KOPT-K1 (cell line): Measurements from ENCODE around the gene ZNRF3.
"Not testable (repeated sequence)": the region's sequence is repeated elsewhere in the genome, so short reads cannot be mapped to it uniquely, and the experiment has no call there.

Experiments
- H3K27ac ChIP-seq: fragments of 200-600 bp; sonication (generic); 2 replicates; pipeline ENCODE4 v1.5.1; 2016; ENCODE audit warnings: antibody characterized with exemption, mild to moderate bottlenecking, low read depth, low read length; ENCODE audit not compliant: poor library complexity, severe bottlenecking
- H3K36me3 ChIP-seq: fragments of 200-600 bp; sonication (generic); 2 replicates; pipeline ENCODE4 v1.5.1; 2017; ENCODE audit warnings: antibody characterized with exemption, mild to moderate bottlenecking, low read length, moderate library complexity; ENCODE audit not compliant: insufficient read depth
- H3K9me3 ChIP-seq: fragments of 200-600 bp; sonication (generic); 2 replicates; pipeline ENCODE4 v1.5.1; 2017; ENCODE audit warnings: antibody characterized with exemption, low read length, mild to moderate bottlenecking; ENCODE audit not compliant: insufficient read depth, poor library complexity, severe bottlenecking

The ZNRF3 gene

DNA sequence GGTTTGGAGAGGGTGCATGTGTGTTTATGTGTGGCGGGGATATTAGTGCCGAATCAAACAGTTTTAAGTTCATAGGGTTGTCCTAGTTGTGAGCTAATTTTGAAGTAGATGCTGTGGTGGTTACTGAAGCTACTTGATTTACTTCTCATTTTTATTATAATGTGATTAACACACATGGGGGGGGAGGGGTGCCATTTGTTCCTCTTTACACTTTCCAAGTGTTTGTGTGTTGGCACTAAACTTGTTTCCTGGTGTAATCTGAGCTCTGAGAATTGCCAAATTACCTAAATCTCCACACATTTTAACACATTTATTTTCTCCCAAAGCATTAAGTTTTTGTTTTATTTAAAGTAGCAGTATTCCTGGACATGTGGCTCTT is 60.1 kb downstream of the ZNRF3 start:
- Histone ChIP-seq H3K27ac (no peak overlapping the region), H3K36me3 (no peaks in the 10 kb centered on the region), H3K9me3 (peaks cover 27% of the 10 kb centered on the region)

DNA sequence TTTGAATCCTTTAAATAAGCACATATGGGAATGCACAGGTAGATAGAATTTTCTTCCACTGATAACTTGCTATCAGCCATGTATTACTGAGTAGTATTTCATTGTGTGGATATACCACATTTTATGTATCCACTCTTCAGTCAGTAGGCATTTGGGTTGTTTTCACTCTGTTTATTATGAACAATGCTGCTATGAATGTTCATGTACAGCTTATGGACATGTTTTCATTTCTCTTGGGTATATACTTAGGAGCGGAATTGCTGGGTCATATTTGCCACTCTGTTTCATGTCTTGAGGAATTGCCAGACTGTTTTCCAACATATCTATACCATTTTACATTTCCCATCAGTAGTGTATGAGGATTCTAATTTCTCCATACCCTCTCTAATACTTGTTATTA is 63.8 kb downstream of the ZNRF3 start:
- Histone ChIP-seq H3K36me3 (no peaks in the 10 kb centered on the region), H3K9me3 (peaks cover 34% of the 10 kb centered on the region), H3K27ac (no peak overlapping the region)

DNA sequence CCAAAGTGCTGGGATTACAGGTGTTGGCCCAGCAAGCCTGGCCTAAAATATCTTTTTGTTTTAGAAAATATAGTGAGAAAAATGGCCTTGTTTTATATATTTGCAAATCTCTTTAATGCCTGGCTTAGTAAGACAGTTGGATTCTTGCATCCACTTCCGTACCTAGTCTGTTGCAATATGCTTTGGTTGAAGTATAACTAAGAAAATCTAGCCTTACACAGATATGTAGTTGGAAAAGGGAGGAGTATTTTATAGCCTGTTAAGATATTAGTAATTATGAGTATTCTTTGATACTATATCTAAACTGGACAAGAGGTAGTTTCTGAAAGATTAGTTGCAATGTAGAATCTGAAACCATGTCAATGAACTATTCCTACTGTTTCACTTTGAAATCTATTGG is 65.1 kb downstream of the ZNRF3 start:
- H3K27ac ChIP-seq, result no peak overlapping the region
- H3K36me3 ChIP-seq, result no peaks in the 10 kb centered on the region
- H3K9me3 ChIP-seq, result peaks cover 34% of the 10 kb centered on the region

DNA sequence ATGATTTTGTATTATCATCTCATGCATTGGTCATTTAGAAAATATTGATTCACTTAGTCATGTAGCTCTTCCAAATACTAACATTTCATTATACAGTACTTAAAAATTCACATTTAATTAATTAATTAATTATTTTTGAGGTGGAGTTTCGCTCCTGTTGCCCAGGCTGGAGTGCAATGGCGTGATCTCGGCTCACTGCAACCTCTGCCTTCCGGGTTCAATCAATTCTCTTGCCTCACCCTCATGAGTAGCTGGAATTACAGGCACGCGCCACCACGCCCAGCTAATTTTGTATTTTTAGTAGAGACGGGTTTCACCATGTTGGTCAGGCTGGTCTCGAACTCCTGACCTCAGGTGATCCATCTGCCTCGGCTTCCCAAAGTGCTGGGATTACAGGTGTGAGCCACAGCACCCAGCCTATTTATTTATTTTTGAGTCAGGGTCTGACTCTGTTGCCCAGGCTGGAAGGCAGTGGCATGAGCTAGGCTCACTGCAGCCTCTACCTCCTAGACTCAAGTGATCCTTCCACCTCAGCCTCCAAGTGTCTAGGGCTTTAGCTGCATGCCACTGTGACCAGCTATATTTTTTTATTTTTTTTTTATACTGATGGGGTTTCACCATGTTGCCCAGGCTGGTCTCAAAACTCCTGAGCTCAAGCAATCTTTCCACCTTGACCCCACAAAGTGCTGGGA is 65.6 kb downstream of the ZNRF3 start:
- H3K36me3 ChIP-seq, H3K27ac ChIP-seq: not testable (repeated sequence)
- peaks cover 34% of the 10 kb centered on the region for H3K9me3 ChIP-seq

DNA sequence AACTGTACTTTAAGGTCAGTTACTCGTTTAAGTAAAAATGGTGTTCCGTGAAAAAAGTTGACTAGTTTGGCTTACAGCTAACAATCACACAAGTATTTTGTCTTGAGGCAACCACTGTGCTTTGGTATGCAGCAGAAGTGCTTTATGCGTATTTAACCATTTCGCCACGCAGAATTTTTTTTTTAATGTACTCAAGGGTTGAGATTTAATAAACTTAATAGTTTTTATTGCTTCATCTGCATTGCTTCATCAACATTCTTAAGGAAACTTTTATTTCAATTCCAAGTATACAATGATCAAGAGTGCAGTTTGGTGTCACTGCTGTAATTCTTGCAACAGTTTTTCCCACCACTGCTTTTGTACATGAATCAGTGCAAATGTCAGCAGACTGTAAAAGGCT is 66.4 kb downstream of the ZNRF3 start:
- Histone ChIP-seq H3K9me3 (peaks cover 34% of the 10 kb centered on the region), H3K27ac (no peak overlapping the region), H3K36me3 (no peaks in the 10 kb centered on the region)

DNA sequence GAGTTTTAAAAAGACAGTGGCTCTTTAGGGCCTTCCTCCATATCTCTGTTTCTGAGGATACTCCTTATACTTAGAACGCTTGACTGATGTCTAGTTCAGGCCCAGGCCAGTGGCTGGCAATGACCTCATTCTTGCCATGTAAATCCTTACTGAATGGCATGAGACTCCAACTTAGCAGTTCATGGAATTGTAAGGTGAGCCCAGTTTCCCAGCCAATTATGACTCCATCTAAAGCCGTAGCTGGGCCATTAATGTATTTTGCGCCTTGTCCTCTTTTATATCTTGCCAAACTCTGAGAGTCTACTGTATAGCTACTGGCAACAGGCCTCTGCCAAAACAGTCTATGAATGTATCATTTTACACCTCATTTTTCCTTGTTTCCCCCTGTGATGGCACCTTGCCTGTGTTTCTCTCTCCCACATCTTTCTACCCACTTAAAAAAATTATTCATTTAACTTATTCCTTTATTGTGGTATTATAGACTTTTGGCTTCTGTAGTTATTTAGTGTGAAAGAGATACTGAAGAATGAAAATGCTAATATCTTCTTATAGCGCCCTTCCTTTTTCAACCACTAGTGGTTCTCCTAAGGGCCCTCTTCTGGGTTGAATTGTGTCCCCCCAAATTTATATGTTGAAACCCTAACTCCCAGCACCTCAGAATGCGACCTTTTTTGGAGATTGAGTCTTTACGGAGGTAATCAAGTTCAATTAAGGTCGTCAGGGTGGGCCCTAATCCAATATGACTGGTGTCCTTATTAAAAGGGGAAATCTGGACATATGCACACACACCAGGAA is 67.4 kb downstream of the ZNRF3 start:
- Histone ChIP-seq H3K27ac (no peak overlapping the region), H3K9me3 (peaks cover 33% of the 10 kb centered on the region), H3K36me3 (no peaks in the 10 kb centered on the region)

DNA sequence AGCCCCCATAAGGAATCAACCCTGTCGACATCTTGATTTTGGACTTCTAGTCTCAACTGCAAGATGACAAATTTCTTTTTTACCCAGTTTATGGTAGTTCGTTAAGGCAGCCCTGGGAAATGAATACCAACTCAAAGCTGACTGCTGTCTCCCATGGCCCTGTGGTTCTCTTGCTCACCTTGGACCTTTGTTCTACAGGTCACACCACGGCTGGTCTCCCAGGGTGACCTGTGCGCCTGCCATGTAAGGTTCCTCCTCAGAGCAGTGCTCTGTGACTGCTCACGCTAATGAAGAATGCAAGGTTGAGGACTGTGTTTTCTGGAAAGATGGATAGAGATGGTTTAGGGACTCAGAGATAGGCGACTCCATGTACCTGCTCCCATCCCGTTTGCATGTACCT is 68.2 kb downstream of the ZNRF3 start:
- peaks cover 26% of the 10 kb centered on the region for H3K9me3 ChIP-seq
- H3K36me3 ChIP-seq, result no peaks in the 10 kb centered on the region
- H3K27ac ChIP-seq, result no peak overlapping the region

DNA sequence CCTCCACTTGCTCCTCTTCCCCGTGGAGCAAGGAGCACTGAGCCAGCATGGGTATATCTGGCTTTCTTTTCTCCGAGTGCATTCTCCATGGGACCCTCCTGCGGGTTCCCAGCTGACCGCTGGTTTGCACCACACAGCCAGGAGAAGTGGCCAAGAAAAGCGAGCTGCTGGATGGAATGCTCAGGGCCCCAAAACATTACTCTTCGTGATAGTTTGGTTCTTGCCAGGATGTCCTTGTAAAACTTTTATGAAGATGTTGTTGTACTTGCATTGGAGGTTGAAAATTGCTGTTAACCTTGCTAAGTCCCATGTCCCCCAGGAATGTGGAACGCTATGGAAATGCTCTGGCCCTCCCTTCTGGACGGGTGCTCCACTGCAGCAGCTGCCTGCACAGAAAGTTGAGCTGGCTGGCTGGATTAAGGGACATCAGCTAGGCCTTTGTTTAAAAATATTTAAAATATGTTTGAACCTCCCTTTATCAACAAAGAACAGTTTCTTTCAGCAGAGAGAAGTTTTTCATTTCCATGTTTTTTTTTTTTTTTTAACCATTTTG is 68.7 kb downstream of the ZNRF3 start:
- H3K27ac ChIP-seq, result no peak overlapping the region

DNA sequence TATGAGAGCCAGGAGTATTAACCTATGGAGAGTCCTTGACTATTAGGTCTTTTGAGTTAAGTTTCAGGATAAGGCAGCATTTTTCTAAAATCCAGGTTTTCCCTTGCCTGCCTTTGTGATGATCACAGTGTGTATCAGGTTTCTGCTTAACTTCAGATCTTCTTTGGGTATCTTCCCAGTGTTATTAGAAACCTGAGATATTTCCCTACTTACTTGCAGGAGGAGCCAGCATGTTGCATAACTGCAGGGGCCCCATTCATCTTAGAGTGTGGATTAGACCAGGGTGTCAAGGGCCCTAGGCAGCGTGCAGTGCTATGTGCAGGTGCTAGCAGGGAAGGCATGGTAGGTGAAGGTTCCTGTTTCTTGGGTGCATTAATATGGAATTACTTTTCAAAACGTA is 69.5 kb downstream of the ZNRF3 start:
- Histone ChIP-seq H3K36me3 (no peaks in the 10 kb centered on the region), H3K27ac (no peak overlapping the region), H3K9me3 (peaks cover 13% of the 10 kb centered on the region)

More for the DNA sequence above, 68.7 kb downstream of the ZNRF3 start:
- H3K36me3 ChIP-seq, result no peaks in the 10 kb centered on the region
- peaks cover 21% of the 10 kb centered on the region for H3K9me3 ChIP-seq

DNA sequence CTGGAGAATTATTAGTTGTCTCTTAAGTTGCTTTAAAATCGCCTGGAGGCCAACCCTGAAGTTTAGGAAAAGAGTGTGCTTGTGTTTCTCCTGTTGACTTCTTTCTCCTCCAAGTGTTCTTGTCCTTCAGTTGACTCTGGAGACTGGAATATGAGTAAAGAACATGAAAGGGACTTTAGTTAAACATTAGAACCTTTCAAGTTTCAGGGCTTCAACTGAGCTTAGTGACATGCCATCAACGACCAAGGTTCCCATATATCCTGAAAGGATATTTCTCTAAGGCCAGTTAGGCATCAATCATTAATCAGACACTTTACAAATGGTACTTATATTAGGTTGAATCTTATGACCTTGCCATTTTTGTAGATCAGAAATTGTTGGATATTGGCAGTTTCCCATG is 70.0 kb downstream of the ZNRF3 start:
- Histone ChIP-seq H3K36me3 (no peaks in the 10 kb centered on the region), H3K27ac (no peak overlapping the region), H3K9me3 (peaks cover 7% of the 10 kb centered on the region)

DNA sequence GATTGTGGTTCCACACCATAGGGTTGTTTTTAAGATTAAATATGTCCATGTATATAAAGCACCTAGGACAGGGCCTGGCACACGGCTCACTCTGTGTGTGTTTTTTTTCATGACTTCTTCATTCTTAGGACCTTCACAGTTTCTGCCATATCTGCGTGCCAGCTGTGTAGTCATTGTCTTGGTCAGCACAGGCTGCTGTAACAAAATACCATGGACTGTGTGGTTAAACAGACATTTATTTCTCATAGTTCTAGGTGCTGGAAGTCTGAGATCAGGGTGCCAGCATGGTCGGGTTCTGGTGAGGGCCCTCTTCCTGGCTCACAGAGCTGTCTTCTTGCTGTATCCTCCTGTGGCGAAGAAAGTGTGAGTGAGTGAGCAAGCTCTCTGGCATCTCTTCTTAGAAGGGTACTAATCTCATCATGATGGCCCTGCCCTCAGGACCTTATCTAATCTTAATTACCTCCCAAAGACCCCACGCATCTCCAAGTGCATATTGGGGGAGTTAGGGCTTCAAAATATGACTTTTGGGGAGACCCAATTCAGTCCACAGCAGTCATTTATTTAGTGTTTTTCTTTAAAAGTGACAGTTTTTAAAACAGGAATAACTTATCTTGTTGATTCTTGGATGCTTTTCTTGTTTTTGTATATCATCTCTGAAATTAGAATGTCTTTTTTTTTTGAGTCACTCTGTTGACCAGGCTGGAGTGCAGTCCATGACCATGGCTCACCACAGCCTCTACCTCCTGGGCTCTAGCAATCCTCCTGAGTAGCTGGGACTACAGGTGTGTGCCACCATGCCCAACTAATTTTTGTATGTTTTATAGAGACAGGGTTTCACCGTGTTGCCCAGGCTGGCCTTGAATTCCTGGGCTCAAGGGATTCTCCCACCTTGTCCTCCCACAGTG is 70.9 kb downstream of the ZNRF3 start:
- H3K27ac ChIP-seq, result no peak overlapping the region
- H3K36me3 ChIP-seq, result no peaks in the 10 kb centered on the region

DNA sequence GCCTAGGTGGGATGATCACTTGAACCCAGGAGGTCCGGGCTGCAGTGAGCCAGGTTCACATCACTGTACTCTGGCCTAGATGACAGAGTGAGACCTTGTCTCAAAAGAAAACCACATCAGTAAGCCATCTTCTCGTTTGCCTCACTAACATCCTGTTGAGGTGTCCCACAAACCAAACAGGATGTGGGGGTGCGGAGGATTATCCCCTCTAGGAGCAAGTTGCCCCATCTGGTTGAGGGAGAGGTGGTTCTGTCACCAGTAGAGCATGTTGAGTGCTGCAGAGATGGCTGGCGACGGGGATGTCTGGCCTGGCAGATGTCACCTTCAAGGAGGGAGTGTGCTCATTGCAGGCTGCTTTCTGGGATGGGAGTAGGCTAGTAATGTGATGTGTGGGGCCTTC is 72.4 kb downstream of the ZNRF3 start:
- peaks cover 5% of the 10 kb centered on the region for H3K9me3 ChIP-seq

More for the DNA sequence above, 70.9 kb downstream of the ZNRF3 start:
- H3K9me3 ChIP-seq, result peaks cover 5% of the 10 kb centered on the region

DNA sequence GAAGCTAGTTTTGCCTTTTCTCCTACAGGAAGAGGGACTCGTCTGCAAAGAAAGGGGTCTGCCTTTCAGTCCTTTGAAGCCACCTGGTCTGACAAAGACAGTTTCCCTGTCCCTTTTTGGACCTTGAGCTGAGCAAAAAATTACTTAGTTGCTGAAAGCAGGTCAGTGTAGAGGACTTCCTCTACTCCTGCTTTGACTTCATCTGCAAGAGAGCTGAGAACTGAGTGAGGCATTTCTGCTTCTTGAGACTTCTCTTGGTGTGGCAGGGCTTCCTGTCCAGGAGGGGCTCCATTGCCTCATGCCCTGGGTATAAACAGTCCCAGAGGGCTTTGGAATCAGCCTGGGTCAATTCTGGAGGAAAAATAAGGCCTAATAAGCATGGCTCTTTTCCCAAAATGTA is 73.1 kb downstream of the ZNRF3 start:
- Histone ChIP-seq H3K36me3 (no peaks in the 10 kb centered on the region), H3K9me3 (peaks cover under 1% of the 10 kb centered on the region), H3K27ac (no peak overlapping the region)

More for the DNA sequence above, 72.4 kb downstream of the ZNRF3 start:
- H3K36me3 ChIP-seq, result no peaks in the 10 kb centered on the region
- no peak overlapping the region for H3K27ac ChIP-seq

DNA sequence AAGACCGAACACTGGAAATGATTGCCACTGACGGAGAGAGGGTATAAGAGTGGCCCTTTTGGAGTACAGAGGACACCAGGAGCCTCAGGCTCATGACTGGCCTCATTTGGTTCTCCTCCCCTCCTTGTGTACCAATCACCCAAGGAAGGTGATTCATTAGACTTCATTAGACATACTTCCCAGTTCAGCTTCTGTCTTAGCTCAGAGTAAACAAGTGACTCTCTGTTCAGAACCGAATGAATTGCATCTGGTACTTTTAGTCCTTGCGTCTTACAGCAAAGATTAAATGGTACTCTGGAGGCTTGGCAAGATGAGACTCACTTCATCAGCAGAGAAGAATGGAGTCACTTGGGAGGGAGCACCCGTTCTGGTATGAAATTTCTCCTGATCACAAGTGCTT is 75.2 kb downstream of the ZNRF3 start:
- Histone ChIP-seq H3K9me3 (no peaks in the 10 kb centered on the region), H3K27ac (no peak overlapping the region), H3K36me3 (no peaks in the 10 kb centered on the region)

DNA sequence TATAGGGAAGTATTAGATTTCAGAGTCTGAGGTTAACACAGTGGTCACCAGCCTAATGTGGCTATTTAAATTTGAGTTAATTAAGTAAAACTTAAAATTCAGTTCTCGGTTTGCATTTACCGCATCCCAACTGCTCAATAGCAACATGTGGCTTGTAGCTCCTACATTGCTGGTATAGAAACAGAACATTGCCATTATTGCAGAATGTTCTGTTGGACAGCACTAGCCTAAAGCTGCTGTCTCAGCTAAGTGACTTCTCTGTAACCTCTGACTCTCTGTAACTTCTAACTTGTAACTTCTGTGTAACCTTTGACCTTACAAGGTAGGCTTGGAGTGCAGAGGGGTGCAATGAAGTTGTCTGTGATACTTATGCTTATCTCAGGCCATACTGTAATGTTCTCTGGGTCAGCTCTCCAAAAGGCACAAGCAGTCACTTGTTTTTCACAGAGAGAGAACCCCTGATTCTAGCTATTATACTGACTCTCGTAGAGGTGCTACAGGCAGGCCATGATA is 78.7 kb downstream of the ZNRF3 start:
- no peak overlapping the region for H3K27ac ChIP-seq
- H3K9me3 ChIP-seq, result no peaks in the 10 kb centered on the region
- no peaks in the 10 kb centered on the region for H3K36me3 ChIP-seq
